B cell (primary cell): Measurements from ENCODE around the gene SMCO2. TPM values are rescaled to one million over a fixed set of nuclear protein-coding genes. Genes with fewer than 3 reads are reported as not detected.

Experiments
- ATAC-seq: fragments of 200-7000 bp; cut with Tn5 transposase; one replicate; pipeline ENCODE4 v1.10.0; 2021; ENCODE audit warnings: low read depth, mild to moderate bottlenecking, moderate number of reproducible peaks, moderate library complexity
- CTCF ChIA-PET: fragments of 350-600 bp; sonication (Branson Sonifier 250); formaldehyde crosslinking; loops from one replicate; lab custom pipeline; 2021; ENCODE audit warnings: antibody characterized with exemption, inconsistent platforms; lab: Charles Lee
- POLR2A ChIA-PET: fragments of 350-600 bp; sonication (Branson Sonifier 250); formaldehyde crosslinking; loops from one replicate; lab custom pipeline; 2021; ENCODE audit warnings: antibody characterized with exemption; lab: Charles Lee
- DNase-seq: peaks from one replicate; pipeline ENCODE4 v3.0.0; 2013
- H2AFZ ChIP-seq: 2 replicates; pipeline ENCODE4 v1.6.1; 2012; ENCODE audit warnings: mild to moderate bottlenecking, low read depth, low read length; ENCODE audit not compliant: insufficient read depth, poor library complexity, severe bottlenecking
- H3K27ac ChIP-seq, 2 donors: 1 replicate in 1 of 2; 2 replicates in 1 of 2; pipeline ENCODE4 v1.5.1; 2012 to 2013; ENCODE audit warnings: low read length in 2 of 2, mild to moderate bottlenecking in 2 of 2, moderate library complexity in 1 of 2
- H3K27me3 ChIP-seq, 4 experiments: fragments of 200-600 bp in 1 of 4; sonication (generic) in 1 of 4; replicated peaks in 1 of 4; 1 replicate in 2 of 4; 2 replicates in 2 of 4; pipeline versions ENCODE4 v1.6.1 to v1.7.0; 2013 to 2016; ENCODE audit warnings: low read length in 3 of 4, mild to moderate bottlenecking in 2 of 4, mixed read lengths in 1 of 4, moderate library complexity in 1 of 4; ENCODE audit not compliant: insufficient read depth in 4 of 4, control insufficient read depth in 3 of 4; ENCODE audit errors: control extremely low read depth in 1 of 4
- H3K36me3 ChIP-seq, 2 experiments: replicated peaks in 1 of 2; 1 replicate in 1 of 2; 2 replicates in 1 of 2; pipeline versions ENCODE4 v1.6.1 to v1.7.1; 2013; ENCODE audit warnings: low read length in 1 of 2; ENCODE audit not compliant: insufficient read depth in 2 of 2, control insufficient read depth in 1 of 2; ENCODE audit errors: control extremely low read depth in 1 of 2, extremely low read depth in 1 of 2
- H3K4me1 ChIP-seq, 2 donors: fragments of 200-600 bp in 1 of 2; sonication (generic) in 1 of 2; 1 replicate in 1 of 2; 2 replicates in 1 of 2; pipeline versions ENCODE4 v1.5.1 to v1.6.1; 2013 to 2017; ENCODE audit warnings: low read length in 2 of 2; ENCODE audit not compliant: control insufficient read depth in 2 of 2, insufficient read depth in 2 of 2
- H3K4me2 ChIP-seq: replicated peaks from 2 replicates; pipeline ENCODE3; 2012; ENCODE audit warnings: mild to moderate bottlenecking, low read depth, low read length; ENCODE audit not compliant: poor library complexity, severe bottlenecking
- H3K4me3 ChIP-seq, 5 experiments: fragments of 200-600 bp in 1 of 5; sonication (generic) in 1 of 5; 1 replicate in 3 of 5; 2 replicates in 2 of 5; pipeline versions ENCODE4 v1.5.1 to v1.7.0; 2011 to 2016; ENCODE audit warnings: low read length in 4 of 5, mild to moderate bottlenecking in 4 of 5, low read depth in 2 of 5, control low read depth in 1 of 5, moderate library complexity in 1 of 5; ENCODE audit not compliant: insufficient read depth in 1 of 5; ENCODE audit errors: control extremely low read depth in 1 of 5, extremely low read depth in 1 of 5
- H3K79me2 ChIP-seq: fragments of 200-600 bp; sonication (generic); one replicate; pipeline ENCODE4 v1.6.0; 2016; ENCODE audit warnings: low read length; ENCODE audit not compliant: control insufficient read depth, insufficient read depth
- H3K9ac ChIP-seq: fragments of 200-600 bp; sonication (generic); 2 replicates; pipeline ENCODE4 v1.6.1; 2017; ENCODE audit warnings: mild to moderate bottlenecking, low read length, moderate library complexity
- H3K9me3 ChIP-seq, 3 donors: one replicate each; pipeline versions ENCODE4 v1.6.1 to v1.7.1; 2013; ENCODE audit warnings: low read length in 2 of 3; ENCODE audit not compliant: control insufficient read depth in 2 of 3, insufficient read depth in 1 of 3; ENCODE audit errors: control extremely low read depth in 1 of 3
- H4K20me1 ChIP-seq: 2 replicates; pipeline ENCODE4 v1.6.0; 2012; ENCODE audit warnings: mild to moderate bottlenecking, low read length; ENCODE audit not compliant: insufficient read depth, control insufficient read depth, poor library complexity, severe bottlenecking
- H3K27ac Mint-ChIP-seq: one replicate; pipeline ENCODE4 v1.8.0; 2021; ENCODE audit warnings: mixed read lengths
- H3K27me3 Mint-ChIP-seq: one replicate; pipeline ENCODE4 v1.8.0; 2021; ENCODE audit warnings: mixed read lengths
- H3K4me1 Mint-ChIP-seq: one replicate; pipeline ENCODE4 v1.8.0; 2021; ENCODE audit warnings: mixed read lengths
- H3K4me3 Mint-ChIP-seq: one replicate; pipeline ENCODE4 v1.8.0; 2021; ENCODE audit warnings: mixed read lengths
- H3K9me3 Mint-ChIP-seq: one replicate; pipeline ENCODE4 v1.8.0; 2022; ENCODE audit warnings: mixed read lengths; ENCODE audit not compliant: insufficient read depth
- EZH2 ChIP-seq: IDR thresholded peaks from 2 replicates; pipeline ENCODE4 v1.6.1; 2012; ENCODE audit warnings: borderline replicate concordance, low read depth, mild to moderate bottlenecking, moderate library complexity, low read length; ENCODE audit not compliant: insufficient read depth, poor library complexity, severe bottlenecking
- WGBS: methylation state at CpG from one replicate; pipeline ENCODE4 v1.1.5; 2013; ENCODE audit warnings: missing lambda C conversion rate; ENCODE audit not compliant: insufficient coverage; 5-methylcytosine and 5-hydroxymethylcytosine counted together
- intact Hi-C: fragments of 100-400 bp; cut with micrococcal nuclease; formaldehyde crosslinking; loops from one replicate; pipeline ENCODE4 v1.10.0; 2022
- polyA plus RNA-seq: library from polyadenylated mRNA; depleted of rRNA; stranded (reverse); fragments of >200 nt; gene quantifications from 2 replicates; pipeline ENCODE4 v1.2.3, GENCODE V29; 2012
- total RNA-seq, 2 donors: library from RNA; stranded (reverse); fragments of 120-200 nt in 1 of 2; gene quantifications; 1 replicate in 1 of 2; 2 replicates in 1 of 2; pipeline versions ENCODE4 v1.2.3 to v1.2.4, GENCODE V29; 2013 to 2022
- TF ChIP-seq, protein P1 (sequence below): fragments of 200-600 bp; IDR thresholded peaks from one replicate; pipeline ENCODE4 v1.8.0; 2022; ENCODE audit warnings: antibody characterized with exemption, mild to moderate bottlenecking

Gene SMCO2
- total and polyA plus RNA-seq, 2 donors (not counting 1 experiment from before 2014, with no cell fraction given): 0.15 TPM; not detected in 1

- Histone ChIP-seq H3K79me2 (no peaks in the 10 kb centered on the region), H3K4me3 (no peak overlapping the region), H3K36me3 (no peaks in the 10 kb centered on the region), H3K9ac (no peak overlapping the region), H3K4me1 (no peaks in the 10 kb centered on the region), H2AFZ (no peak overlapping the region), H4K20me1 (no peaks in the 10 kb centered on the region), H3K27me3 (no peaks in the 10 kb centered on the region), H3K9me3 (peaks cover 0 to 4% (median under 1%) of the 10 kb centered on the region in 3 donors), H3K4me2 (no peak overlapping the region), H3K27ac (no peak overlapping the region)
- Mint-ChIP-seq H3K4me3 (no peak overlapping the region), H3K9me3 (peaks cover 3% of the 10 kb centered on the region), H3K27ac (no peak overlapping the region), H3K27me3 (peaks cover 11% of the 10 kb centered on the region), H3K4me1 (no peaks in the 10 kb centered on the region)
- POLR2A ChIA-PET: no interaction called here
- CTCF ChIA-PET: no interaction called here
- no peak for TF ChIP-seq EZH2
- TF ChIP-seq, protein P1, sequence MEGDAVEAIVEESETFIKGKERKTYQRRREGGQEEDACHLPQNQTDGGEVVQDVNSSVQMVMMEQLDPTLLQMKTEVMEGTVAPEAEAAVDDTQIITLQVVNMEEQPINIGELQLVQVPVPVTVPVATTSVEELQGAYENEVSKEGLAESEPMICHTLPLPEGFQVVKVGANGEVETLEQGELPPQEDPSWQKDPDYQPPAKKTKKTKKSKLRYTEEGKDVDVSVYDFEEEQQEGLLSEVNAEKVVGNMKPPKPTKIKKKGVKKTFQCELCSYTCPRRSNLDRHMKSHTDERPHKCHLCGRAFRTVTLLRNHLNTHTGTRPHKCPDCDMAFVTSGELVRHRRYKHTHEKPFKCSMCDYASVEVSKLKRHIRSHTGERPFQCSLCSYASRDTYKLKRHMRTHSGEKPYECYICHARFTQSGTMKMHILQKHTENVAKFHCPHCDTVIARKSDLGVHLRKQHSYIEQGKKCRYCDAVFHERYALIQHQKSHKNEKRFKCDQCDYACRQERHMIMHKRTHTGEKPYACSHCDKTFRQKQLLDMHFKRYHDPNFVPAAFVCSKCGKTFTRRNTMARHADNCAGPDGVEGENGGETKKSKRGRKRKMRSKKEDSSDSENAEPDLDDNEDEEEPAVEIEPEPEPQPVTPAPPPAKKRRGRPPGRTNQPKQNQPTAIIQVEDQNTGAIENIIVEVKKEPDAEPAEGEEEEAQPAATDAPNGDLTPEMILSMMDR: no peak
- DNase-seq (no peak), ATAC-seq (no peak)
- intact Hi-C loops: no loop called here
- WGBS: no CpG with 5 or more reads among the region's 6 CpGs
These were observed 4.7 kb downstream of the SMCO2 start for GRCh38 chr12:27451036-27451825.

GRCh38 chr12:27453421-27453820, 6.9 kb downstream of the SMCO2 start:
- no peak for ATAC-seq
- Histone ChIP-seq H3K27ac (no peak overlapping the region), H3K9ac (no peak overlapping the region), H2AFZ (no peak overlapping the region), H3K36me3 (no peaks in the 10 kb centered on the region), H3K4me1 (no peaks in the 10 kb centered on the region), H3K27me3 (no peaks in the 10 kb centered on the region), H3K9me3 (no peaks in the 10 kb centered on the region), H3K4me2 (no peak overlapping the region), H4K20me1 (no peaks in the 10 kb centered on the region), H3K79me2 (no peaks in the 10 kb centered on the region), H3K4me3 (no peak overlapping the region)
- TF ChIP-seq EZH2: no peak
- TF ChIP-seq, protein P1: no peak
- Mint-ChIP-seq H3K9me3 (no peaks in the 10 kb centered on the region), H3K27ac (no peak overlapping the region), H3K27me3 (peaks cover 16% of the 10 kb centered on the region), H3K4me1 (no peaks in the 10 kb centered on the region), H3K4me3 (no peak overlapping the region)
- CTCF ChIA-PET: no interaction called here
- no peak for DNase-seq
- POLR2A ChIA-PET: no interaction called here
- intact Hi-C loops: no loop called here
- 100% methylated on average over 1 of the region's 2 CpGs for WGBS
